ENCODE results near the gene TMBIM1.

- no peak for TF ChIP-seq GATA3 (IDR thresholded peaks at IDR 0.05; ENCODE audit: low read depth, low read length)
- TF ChIP-seq GATA2 (IDR thresholded peaks at IDR 0.05; ENCODE audit: low read depth, low read length) = no peak
Measured at GRCh38 chr2:218272531-218273212, 19.6 kb downstream of the TMBIM1 start.

Data from SH-SY5Y (cell line).